ENCODE data around the gene LAMP1. TPM values are rescaled to one million over a fixed set of nuclear protein-coding genes. Genes with fewer than 3 reads are reported as not detected.
A peak's percentile ranks its signal among the peaks of the same experiment; 100 is the strongest.

LAMP1 gene
- total RNA-seq, 1 donor from 2014 or later = 210 TPM

DNA sequence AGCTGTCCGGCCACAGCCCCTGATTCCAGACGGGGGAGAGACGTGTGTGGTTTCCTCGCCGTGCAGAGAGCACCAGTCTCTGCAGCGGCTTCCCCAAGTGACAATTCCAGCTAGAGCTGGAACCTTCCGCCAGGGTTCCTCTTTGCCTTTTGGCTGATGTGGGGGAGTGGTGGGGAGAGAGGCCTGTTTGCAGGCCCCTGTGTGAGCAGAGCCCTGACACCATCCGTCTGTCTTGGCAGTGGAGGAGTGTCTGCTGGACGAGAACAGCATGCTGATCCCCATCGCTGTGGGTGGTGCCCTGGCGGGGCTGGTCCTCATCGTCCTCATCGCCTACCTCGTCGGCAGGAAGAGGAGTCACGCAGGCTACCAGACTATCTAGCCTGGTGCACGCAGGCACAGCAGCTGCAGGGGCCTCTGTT is 25.0 kb downstream of the LAMP1 start:
- TF ChIP-seq, protein P1, sequence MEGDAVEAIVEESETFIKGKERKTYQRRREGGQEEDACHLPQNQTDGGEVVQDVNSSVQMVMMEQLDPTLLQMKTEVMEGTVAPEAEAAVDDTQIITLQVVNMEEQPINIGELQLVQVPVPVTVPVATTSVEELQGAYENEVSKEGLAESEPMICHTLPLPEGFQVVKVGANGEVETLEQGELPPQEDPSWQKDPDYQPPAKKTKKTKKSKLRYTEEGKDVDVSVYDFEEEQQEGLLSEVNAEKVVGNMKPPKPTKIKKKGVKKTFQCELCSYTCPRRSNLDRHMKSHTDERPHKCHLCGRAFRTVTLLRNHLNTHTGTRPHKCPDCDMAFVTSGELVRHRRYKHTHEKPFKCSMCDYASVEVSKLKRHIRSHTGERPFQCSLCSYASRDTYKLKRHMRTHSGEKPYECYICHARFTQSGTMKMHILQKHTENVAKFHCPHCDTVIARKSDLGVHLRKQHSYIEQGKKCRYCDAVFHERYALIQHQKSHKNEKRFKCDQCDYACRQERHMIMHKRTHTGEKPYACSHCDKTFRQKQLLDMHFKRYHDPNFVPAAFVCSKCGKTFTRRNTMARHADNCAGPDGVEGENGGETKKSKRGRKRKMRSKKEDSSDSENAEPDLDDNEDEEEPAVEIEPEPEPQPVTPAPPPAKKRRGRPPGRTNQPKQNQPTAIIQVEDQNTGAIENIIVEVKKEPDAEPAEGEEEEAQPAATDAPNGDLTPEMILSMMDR (IDR thresholded peaks at IDR 0.05; ENCODE audit: unreplicated experiment) = no peak
- DNase-seq (ENCODE audit: low spot score) = no peak
- no peak overlapping the region for H3K4me3 Mint-ChIP-seq (ENCODE audit: unreplicated experiment)
- no peaks in the 10 kb centered on the region for H3K4me1 Mint-ChIP-seq (ENCODE audit: unreplicated experiment)
- H3K27me3 Mint-ChIP-seq (ENCODE audit: unreplicated experiment) = peaks cover 5% of the 10 kb centered on the region
- H3K36me3 Mint-ChIP-seq (ENCODE audit: low read depth, unreplicated experiment) = peaks cover 44% of the 10 kb centered on the region
- no peaks in the 10 kb centered on the region for H3K9me3 Mint-ChIP-seq (ENCODE audit: unreplicated experiment)
- no peak overlapping the region for H3K27ac Mint-ChIP-seq (ENCODE audit: unreplicated experiment)

DNA sequence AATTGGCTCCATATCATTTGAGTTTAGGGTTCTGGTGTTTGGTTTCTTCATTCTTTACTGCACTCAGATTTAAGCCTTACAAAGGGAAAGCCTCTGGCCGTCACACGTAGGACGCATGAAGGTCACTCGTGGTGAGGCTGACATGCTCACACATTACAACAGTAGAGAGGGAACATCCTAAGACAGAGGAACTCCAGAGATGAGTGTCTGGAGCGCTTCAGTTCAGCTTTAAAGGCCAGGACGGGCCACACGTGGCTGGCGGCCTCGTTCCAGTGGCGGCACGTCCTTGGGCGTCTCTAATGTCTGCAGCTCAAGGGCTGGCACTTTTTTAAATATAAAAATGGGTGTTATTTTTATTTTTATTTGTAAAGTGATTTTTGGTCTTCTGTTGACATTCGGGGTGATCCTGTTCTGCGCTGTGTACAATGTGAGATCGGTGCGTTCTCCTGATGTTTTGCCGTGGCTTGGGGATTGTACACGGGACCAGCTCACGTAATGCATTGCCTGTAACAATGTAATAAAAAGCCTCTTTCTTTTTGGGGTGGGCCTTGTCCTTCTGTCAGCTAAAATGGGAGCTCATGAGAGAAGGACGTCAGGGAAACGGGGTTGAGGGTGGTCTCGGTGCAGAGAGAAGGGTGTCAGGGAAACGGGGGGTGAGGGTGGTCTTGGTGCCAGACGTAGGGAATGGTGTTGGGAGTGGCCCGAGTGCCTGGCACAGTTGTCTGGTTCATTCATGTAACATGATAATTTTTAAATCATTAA is 26.0 kb downstream of the LAMP1 start:
- H3K4me3 Mint-ChIP-seq (ENCODE audit: unreplicated experiment) = peak overlapping the region; percentile 79
- H3K36me3 Mint-ChIP-seq (ENCODE audit: low read depth, unreplicated experiment) = peaks cover 42% of the 10 kb centered on the region
- no peak for DNase-seq (ENCODE audit: low spot score)
- no peaks in the 10 kb centered on the region for H3K9me3 Mint-ChIP-seq (ENCODE audit: unreplicated experiment)
- H3K27ac Mint-ChIP-seq (ENCODE audit: unreplicated experiment) = no peak overlapping the region
- no peaks in the 10 kb centered on the region for H3K4me1 Mint-ChIP-seq (ENCODE audit: unreplicated experiment)
- TF ChIP-seq, protein P1 (IDR thresholded peaks at IDR 0.05; ENCODE audit: unreplicated experiment) = no peak
- H3K27me3 Mint-ChIP-seq (ENCODE audit: unreplicated experiment) = peaks cover 5% of the 10 kb centered on the region

DNA sequence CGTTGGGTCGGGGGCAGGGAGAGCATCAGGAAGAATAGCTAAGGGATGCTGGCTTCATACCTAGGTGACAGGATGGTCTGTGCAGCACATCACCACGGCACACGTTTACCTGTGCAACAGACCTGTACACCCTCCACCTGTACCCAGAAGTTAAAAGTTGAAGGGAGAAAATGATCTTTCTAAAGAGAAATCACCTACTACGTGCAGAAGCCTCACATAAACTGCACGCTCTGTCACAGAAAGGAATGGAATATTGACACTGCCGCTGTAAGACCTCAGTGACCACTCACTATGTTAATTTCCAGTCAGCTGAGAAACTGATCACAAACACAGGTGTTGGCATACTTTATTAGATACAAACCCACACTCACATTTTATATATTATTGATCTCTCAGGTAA is 26.8 kb downstream of the LAMP1 start:
- no peak overlapping the region for H3K27ac Mint-ChIP-seq (ENCODE audit: unreplicated experiment)
- H3K4me3 Mint-ChIP-seq (ENCODE audit: unreplicated experiment) = no peak overlapping the region
- TF ChIP-seq, protein P1 (IDR thresholded peaks at IDR 0.05; ENCODE audit: unreplicated experiment) = no peak
- peaks cover 38% of the 10 kb centered on the region for H3K36me3 Mint-ChIP-seq (ENCODE audit: low read depth, unreplicated experiment)
- H3K27me3 Mint-ChIP-seq (ENCODE audit: unreplicated experiment) = peaks cover 6% of the 10 kb centered on the region
- no peak for DNase-seq (ENCODE audit: low spot score)
- H3K4me1 Mint-ChIP-seq (ENCODE audit: unreplicated experiment) = peaks cover 2% of the 10 kb centered on the region
- H3K9me3 Mint-ChIP-seq (ENCODE audit: unreplicated experiment) = no peaks in the 10 kb centered on the region

DNA sequence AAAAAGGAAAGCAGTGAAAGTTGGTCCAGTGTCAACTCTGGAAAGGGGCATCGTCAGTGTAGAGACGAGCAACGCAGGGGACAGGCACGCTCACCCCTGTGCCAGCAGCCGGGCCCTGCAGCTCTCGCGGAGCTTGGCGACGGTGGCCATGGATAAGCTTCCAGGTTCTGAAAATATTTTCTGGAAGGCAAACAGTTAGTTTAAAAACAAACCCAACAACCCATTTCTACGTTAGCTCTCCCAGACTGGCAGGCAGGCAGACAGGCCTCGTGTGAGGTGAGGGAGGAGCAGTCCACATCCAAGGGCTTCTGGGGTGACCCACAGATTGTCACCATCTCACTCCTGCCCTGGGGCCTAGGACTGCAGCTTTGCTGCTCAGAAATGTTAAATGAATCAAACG is 27.4 kb downstream of the LAMP1 start:
- Mint-ChIP-seq H3K4me3 (ENCODE audit: unreplicated experiment) (no peak overlapping the region), H3K9me3 (ENCODE audit: unreplicated experiment) (no peaks in the 10 kb centered on the region), H3K27me3 (ENCODE audit: unreplicated experiment) (peaks cover 8% of the 10 kb centered on the region), H3K4me1 (ENCODE audit: unreplicated experiment) (peaks cover 3% of the 10 kb centered on the region), H3K27ac (ENCODE audit: unreplicated experiment) (no peak overlapping the region), H3K36me3 (ENCODE audit: low read depth, unreplicated experiment) (peaks cover 41% of the 10 kb centered on the region)
- DNase-seq (ENCODE audit: low spot score) = no peak
- TF ChIP-seq, protein P1 (IDR thresholded peaks at IDR 0.05; ENCODE audit: unreplicated experiment) = no peak

DNA sequence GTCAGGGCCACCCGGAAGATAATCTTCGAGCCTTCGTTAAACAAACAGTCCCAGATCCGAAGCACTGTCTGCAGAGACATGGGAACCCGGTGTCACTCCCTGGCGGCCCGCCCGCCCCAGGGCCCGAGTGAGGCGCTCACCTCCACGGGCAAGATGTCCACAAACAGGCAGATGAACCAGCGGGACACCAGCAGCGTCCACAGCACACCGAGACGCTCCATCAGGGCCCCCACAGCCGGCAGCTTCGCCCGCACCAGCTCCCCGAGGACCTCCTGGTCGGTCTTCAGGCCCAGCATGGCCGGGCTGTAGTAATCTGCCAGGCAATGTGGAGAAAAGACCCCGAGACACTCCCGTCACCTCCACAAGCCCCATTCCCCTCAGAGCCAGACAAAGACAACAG is 28.7 kb downstream of the LAMP1 start:
- peaks cover 3% of the 10 kb centered on the region for H3K4me1 Mint-ChIP-seq (ENCODE audit: unreplicated experiment)
- H3K4me3 Mint-ChIP-seq (ENCODE audit: unreplicated experiment) = no peak overlapping the region
- no peak overlapping the region for H3K27ac Mint-ChIP-seq (ENCODE audit: unreplicated experiment)
- no peaks in the 10 kb centered on the region for H3K9me3 Mint-ChIP-seq (ENCODE audit: unreplicated experiment)
- H3K36me3 Mint-ChIP-seq (ENCODE audit: low read depth, unreplicated experiment) = peaks cover 30% of the 10 kb centered on the region
- peaks cover 6% of the 10 kb centered on the region for H3K27me3 Mint-ChIP-seq (ENCODE audit: unreplicated experiment)
- TF ChIP-seq, protein P1 (IDR thresholded peaks at IDR 0.05; ENCODE audit: unreplicated experiment) = no peak
- no peak for DNase-seq (ENCODE audit: low spot score)

Measured in endothelial cell (in vitro differentiated cells).